ENCODE measurements around the gene PPDPF. TPM values are rescaled to one million over a fixed set of nuclear protein-coding genes. Genes with fewer than 3 reads are reported as not detected.
A peak's percentile ranks its signal among the peaks of the same experiment; 100 is the strongest.

Gene PPDPF
- total RNA-seq, 2 donors from 2014 or later: 602 to 609 TPM

GRCh38 chr20:63533871-63534393, 13.4 kb downstream of the PPDPF start:
- Histone ChIP-seq H3K4me1 (replicated peaks) (peaks cover 5% of the 10 kb centered on the region), H3K36me3 (no peaks in the 10 kb centered on the region), H3K27me3 (replicated peaks; ENCODE audit: insufficient read depth) (no peaks in the 10 kb centered on the region), H3K27ac (no peak overlapping the region), H3K4me3 (no peak overlapping the region), H3K9me3 (no peaks in the 10 kb centered on the region)
- DNase-seq (ENCODE audit: low spot score): peak; percentile 52
- TF ChIP-seq POLR2A (IDR thresholded peaks at IDR 0.05) (peak; percentile 60), CTCF (IDR thresholded peaks at IDR 0.05) (peak in 1 of 4 experiments; percentile 18), POLR2AphosphoS5 (IDR thresholded peaks at IDR 0.05) (peak; percentile 18)
- intact Hi-C loops (cut with DNase I): loop anchor here (10.0 kb wide), 1 partner anchor 331 kb away; the partner anchor contains the start of genes ABHD16B and TPD52L2
- WGBS: 33% methylated on average over 16 of the region's 28 CpGs

- H3K36me3 ChIP-seq: no peaks in the 10 kb centered on the region
- WGBS: 30% methylated on average over 12 of the region's 12 CpGs
- H3K4me1 ChIP-seq (replicated peaks): peaks cover 5% of the 10 kb centered on the region
- H3K27ac ChIP-seq: no peak overlapping the region
- TF ChIP-seq CTCF (IDR thresholded peaks at IDR 0.05) (no peak), POLR2AphosphoS5 (IDR thresholded peaks at IDR 0.05) (no peak), POLR2A (IDR thresholded peaks at IDR 0.05) (no peak)
- no peak for DNase-seq (ENCODE audit: low spot score)
- no peaks in the 10 kb centered on the region for H3K27me3 ChIP-seq (replicated peaks; ENCODE audit: insufficient read depth)
- no peaks in the 10 kb centered on the region for H3K9me3 ChIP-seq
- intact Hi-C loops (cut with DNase I): loop anchor here (10.0 kb wide), 1 partner anchor 330 kb away; the partner anchor contains the start of genes ABHD16B and TPD52L2
- no peak overlapping the region for H3K4me3 ChIP-seq
Measured at GRCh38 chr20:63534427-63534830, 13.9 kb downstream of the PPDPF start.

GRCh38 chr20:63534831-63535651, 14.5 kb downstream of the PPDPF start:
- H3K27ac ChIP-seq: no peak overlapping the region
- H3K9me3 ChIP-seq: no peaks in the 10 kb centered on the region
- 50% methylated on average over 45 of the region's 49 CpGs for WGBS
- no peak for DNase-seq (ENCODE audit: low spot score)
- TF ChIP-seq POLR2A (IDR thresholded peaks at IDR 0.05) (no peak), CTCF (IDR thresholded peaks at IDR 0.05) (no peak), POLR2AphosphoS5 (IDR thresholded peaks at IDR 0.05) (no peak)
- no peaks in the 10 kb centered on the region for H3K27me3 ChIP-seq (replicated peaks; ENCODE audit: insufficient read depth)
- peaks cover 5% of the 10 kb centered on the region for H3K4me1 ChIP-seq (replicated peaks)
- no peak overlapping the region for H3K4me3 ChIP-seq
- no peaks in the 10 kb centered on the region for H3K36me3 ChIP-seq
- intact Hi-C loops (cut with DNase I): loop anchor here (5.0 to 10.0 kb wide), 2 partner anchors 330 to 437 kb away; partner anchors contain the start of genes ABHD16B and TPD52L2

GRCh38 chr20:63536241-63536977, 15.8 kb downstream of the PPDPF start:
- Histone ChIP-seq H3K27ac (peak overlapping the region in 1 of 2 donors; percentile 51), H3K36me3 (no peaks in the 10 kb centered on the region), H3K4me1 (replicated peaks) (peaks cover 5% of the 10 kb centered on the region), H3K27me3 (replicated peaks; ENCODE audit: insufficient read depth) (no peaks in the 10 kb centered on the region), H3K4me3 (no peak overlapping the region), H3K9me3 (no peaks in the 10 kb centered on the region)
- no peak for DNase-seq (ENCODE audit: low spot score)
- TF ChIP-seq CTCF (IDR thresholded peaks at IDR 0.05) (no peak), POLR2A (IDR thresholded peaks at IDR 0.05) (no peak), POLR2AphosphoS5 (IDR thresholded peaks at IDR 0.05) (no peak)
- intact Hi-C loops (cut with DNase I): loop anchor here (5.0 to 10.0 kb wide), 2 partner anchors 328 to 436 kb away; partner anchors contain the start of genes ABHD16B and TPD52L2
- WGBS: 60% methylated on average over 23 of the region's 35 CpGs

Measured in prostate gland (tissue), 2 donors.